Activated CD8-positive, alpha-beta memory T cell treated with anti-CD3 and anti-CD28 coated beads, Interleukin-2, amount 50 U/mL, for 4 hours (primary cell): ENCODE data around the gene RPL18.
"Not testable (repeated sequence)": the region's sequence is repeated elsewhere in the genome, so short reads cannot be mapped to it uniquely, and the experiment has no call there.

ENCODE experiments used
- DNase-seq: peaks from one replicate; pipeline ENCODE4 v3.0.0-alpha.2; 2020

The RPL18 gene

DNA sequence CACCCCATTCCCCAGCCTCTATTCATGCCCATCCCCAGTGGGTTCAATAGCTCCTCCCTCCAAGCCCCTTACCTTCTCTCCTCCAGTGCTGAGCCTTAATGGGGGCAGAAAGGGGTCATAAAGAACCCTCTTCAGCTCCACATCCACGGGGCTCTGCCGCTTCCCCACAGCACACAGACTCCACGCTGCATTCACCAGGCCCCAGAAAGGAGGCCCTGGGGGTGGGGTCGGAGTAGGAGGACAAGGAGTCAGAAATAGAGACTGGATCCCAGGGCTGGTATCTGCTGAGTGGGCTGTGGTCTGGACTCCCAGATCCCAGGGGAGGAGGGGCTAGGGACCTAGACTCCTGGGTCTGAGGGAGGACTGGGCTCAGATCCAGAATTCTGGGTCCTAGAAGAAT lies 25.4 kb upstream of the RPL18 start:
- no peak for DNase-seq

DNA sequence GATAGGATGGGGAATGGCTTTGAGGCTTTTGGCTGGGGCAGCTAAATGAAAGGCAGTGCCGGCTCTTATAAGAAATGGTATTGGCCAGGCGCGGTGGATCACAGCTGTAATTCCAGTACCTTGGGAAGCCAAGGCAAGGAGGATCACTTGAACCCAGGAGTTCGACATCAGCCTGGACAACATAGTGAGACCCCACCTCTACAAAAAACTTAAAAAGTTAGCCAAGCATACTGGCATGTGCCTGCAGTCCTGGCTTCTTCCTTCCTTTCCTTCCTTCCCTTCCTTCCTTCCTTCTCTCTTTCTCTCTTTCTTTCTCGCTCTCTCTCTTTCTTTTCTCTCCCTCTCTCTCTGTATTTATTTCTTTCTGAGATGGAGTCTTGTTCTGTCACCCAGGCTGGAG lies 23.9 kb upstream of the RPL18 start:
- DNase-seq: no peak

DNA sequence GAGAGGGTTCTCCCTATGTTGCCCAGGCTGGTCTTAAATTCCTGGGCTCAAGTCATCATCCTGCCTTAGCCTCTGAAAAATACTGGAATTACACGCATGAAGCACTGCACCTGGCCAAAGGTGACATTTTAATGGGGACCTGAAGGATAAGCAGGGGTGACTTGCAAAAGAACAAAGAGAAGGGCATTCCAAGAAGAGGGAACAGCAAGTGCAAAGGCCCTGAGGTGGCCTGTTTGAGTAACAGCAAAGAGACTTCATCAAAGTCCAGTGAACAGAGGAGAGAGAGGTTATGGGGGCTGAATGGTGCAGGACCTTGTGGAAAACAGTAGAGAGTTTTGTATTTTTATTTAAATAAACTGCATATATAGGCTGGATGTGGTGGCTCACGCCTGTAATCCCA lies 22.9 kb upstream of the RPL18 start:
- no peak for DNase-seq

DNA sequence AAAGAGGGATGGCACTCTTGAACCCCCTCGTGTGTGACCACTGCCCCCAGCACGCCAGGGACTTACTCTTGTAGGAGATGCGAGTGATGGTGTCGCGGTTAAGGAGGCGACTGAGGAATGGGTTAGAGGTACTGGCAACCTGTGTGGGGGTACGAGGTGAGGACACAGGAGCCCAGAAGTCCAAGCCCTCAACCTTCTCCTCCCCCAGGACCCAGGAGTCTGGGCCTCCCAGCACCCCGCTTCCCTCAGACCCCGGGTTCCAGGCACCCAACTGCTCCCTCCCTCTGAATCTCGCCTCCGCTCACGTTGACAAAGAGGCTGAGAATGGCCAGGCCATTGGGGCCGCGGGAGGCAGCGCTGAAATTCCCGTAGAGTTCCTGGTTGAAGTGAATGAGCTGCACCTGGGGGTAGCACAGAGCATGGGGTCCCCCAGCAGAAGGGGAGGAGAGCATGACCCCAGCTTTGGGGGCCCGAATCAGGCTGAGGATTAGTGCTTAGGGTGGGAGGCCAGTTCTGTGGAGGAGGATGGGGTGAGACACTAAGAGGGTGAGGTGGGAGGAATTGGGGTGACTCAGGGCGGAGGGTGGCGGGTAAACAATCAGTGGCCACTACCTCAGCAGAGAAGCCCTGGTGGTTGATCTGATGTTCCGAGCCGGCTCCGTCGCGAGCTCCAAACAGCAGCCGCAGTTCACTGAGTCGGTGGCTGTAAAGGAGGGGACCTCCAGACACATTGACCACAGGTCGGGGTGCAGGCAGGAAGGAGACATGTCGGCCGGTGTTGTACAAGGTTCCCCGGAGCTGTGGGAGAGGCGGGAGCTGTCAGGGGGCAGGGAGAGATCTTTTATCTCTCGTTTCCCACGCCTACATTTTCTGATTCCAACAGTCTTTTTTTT lies 20.8 kb upstream of the RPL18 start:
- peak; percentile 37 for DNase-seq

DNA sequence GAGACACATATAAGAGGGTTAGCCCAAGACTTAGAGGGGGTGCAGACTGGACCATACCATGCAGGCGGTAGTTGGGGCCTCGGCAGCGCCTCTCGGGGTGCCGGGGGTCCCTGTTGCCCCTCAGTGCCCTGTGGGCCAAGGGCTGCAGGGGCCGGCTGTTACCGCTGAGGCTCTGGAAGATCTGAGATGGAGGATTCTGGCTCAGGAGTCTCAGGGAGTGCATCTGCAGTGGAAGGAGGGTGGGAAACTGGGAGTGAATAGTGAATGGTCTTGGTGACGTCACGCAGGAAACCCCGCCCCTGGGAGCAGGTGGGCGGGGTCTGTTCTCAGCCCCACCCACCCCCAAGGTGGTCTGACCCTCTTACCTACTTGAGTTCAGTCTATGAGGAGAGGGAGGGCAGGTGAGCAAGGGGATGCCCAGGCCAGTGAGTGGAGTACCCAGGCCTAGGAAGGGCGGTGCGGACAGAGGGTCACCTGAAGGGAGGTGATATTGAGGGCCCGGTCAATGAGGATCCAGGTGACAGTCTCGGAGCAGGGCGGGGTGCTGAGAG lies 19.9 kb upstream of the RPL18 start:
- DNase-seq: peak; percentile 27

DNA sequence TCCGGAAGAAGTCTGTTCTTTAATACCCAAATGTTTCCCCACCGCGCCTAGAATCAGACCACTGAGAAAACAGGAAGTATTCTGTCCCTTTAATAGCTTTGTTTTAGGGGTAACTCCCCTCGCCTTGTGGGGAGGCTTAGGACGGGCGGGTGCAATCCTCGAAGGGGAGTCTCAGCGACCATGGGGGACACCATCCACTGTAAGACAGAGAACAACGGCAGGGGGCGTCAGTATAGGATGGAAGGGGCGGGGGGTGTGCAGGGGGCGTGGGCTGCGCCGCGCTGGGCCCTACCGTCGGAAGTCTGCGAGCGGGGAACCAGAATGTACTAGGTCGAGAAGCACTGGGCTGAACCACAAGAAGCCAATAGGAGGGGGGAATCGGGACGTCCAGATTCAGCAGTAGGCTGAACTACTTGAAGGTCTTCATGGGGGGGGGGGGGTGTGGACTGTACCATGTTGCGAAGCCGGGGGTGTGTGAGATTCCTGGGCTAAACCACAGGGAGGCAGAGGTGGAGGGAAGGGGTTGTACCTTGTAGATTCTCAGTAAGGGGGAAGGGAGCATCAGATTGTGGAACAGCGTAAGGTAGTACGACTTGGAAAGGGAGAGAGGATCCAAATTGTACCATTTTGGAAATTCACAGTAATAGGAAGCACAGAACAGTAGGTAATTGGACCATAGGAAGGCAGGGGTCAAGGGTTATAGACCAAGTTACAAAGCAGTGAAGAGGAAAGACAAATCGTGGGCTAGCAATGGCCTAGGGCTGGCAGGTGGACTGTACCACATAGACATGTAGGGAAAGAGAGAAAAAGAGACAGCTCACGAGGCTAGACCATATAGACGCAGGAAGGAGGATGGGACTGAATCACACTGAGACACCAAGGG lies 19.2 kb upstream of the RPL18 start:
- DNase-seq: peak; percentile 73

DNA sequence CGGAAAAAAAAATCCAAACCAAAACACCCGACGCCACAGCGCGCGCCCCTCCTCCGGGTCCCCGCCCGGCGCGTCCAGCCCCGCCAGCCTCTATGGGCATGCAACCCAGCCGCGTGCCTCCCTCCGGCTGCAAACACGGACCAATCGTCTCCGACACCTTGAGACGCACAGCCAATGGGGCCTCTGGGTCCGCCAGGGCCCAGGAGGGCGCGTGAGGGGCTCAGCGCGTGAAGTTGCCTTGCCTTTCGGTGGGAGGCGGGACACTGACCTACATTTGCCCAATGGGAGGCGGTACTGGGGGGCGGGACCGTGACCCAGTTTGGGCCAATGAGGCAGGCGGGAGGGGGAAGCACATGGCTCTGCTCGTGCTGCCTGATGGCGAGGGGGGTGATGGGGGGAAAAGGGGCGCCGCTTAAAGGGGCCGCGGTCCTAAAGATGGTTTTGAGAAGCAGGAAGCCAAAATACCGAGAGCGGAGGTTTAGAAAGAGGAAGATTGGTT lies 18.5 kb upstream of the RPL18 start:
- peak; percentile 99 for DNase-seq

DNA sequence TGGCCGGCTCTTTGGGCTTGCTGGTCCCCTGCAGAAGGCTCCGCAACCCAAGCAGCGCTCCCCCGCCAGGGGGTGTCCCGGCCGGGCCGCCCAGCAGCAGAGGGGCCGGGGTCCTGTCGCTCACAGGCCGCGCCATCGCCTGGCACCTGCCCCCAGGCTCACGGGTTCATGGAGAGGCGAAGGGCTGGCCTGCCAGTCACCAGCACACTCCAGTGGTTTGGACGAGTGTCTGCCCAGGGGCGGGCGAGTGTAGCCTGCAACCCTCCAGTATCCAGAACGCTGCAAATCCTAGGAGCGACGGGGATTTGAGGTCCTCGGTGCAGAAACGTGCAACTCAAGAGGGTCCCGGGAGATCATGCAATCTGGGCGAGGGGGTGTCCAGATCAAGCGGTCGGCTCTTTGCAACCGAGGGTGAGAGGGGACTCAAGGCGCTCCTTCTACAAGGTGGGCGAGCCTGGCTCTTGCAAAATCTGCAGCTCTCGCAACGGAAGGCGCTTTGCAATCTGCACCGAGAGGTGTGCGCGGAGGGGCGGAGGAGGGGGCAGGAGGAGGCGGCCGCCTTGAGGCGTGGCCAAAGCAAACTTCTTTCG lies 18.0 kb upstream of the RPL18 start, which contains the start of gene DBP:
TSS of gene DBP (minus strand) at position 521 of the 590 bp plus-strand sequence. CDS start at position 136, 385 bp downstream.
- DNase-seq: peak; percentile 52

DNA sequence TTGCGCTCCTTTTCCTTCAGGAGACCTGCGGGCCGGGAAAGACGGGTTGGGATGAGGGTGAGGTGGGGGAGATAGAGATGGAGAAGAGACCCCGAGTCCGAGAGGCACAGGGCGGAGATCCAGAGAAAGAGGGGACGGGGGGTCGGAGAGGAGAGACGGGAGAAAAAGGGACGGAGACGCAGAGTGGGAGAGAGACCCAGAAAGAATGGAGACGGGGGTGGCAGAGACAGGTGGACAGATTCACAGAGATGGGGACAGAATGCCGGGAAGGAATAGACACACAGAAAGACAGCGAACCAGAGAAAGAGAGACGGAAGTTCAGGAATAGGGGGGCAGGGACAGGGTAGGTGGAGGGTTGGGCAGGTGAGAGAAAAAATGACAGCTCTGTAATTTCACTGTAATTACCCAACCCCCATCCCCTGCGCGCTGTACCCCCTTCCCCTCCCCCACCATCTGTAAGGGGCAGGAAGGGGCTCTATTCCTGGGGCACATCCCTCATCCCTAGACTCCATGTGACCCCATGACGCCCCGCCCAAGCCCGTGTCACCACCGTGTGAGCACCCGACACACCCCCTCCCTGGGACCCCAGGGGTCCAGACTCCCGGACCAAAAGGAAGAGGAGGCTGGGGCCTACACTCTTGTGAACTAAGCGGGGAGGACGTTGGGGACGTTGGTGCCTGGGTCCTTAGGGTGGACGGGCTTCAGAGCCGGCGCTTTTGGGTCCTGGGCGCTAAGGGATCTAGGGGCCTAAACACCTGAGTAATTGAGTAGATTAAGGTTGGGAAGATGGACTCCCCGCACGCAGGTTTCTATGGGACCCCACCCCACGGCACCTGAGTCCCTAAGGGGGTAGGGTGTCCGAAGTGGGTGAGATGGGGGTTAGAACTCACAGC lies 17.2 kb upstream of the RPL18 start:
- peak; percentile 38 for DNase-seq

DNA sequence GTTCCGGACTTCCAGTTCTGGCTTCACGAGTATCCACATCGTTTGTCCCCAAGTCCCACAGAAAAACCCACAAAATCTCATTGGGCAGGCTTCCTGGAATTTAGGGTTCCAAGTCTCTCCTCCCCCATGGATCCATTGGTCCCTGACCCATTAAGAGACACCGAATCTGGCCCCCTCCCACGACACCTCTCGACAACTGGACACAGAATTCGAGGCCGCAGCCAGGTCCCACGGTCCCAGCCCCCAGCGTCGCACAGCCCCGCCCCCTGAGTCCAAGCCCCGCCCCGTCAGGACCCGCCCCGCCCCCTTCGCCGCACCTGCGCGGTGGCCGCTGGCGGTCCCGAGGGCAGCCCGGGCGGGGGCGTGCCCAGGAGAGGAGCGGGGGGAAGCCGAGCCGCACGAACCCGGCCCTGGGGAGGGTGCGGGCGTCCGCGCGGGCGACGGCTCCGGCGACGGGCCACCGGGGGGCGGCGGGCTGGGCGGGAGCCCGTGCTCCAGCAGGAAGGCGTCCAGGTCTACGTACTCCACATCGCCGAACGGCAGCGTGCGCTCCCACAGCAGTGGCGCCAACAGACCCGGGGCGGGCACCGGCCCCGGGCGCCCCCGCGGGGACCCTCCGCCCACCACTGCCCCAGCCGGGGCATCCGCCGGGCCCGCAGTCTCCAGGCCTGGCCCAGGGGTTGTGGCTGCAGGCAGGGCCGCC lies 16.4 kb upstream of the RPL18 start:
- DNase-seq: peak; percentile 73

DNA sequence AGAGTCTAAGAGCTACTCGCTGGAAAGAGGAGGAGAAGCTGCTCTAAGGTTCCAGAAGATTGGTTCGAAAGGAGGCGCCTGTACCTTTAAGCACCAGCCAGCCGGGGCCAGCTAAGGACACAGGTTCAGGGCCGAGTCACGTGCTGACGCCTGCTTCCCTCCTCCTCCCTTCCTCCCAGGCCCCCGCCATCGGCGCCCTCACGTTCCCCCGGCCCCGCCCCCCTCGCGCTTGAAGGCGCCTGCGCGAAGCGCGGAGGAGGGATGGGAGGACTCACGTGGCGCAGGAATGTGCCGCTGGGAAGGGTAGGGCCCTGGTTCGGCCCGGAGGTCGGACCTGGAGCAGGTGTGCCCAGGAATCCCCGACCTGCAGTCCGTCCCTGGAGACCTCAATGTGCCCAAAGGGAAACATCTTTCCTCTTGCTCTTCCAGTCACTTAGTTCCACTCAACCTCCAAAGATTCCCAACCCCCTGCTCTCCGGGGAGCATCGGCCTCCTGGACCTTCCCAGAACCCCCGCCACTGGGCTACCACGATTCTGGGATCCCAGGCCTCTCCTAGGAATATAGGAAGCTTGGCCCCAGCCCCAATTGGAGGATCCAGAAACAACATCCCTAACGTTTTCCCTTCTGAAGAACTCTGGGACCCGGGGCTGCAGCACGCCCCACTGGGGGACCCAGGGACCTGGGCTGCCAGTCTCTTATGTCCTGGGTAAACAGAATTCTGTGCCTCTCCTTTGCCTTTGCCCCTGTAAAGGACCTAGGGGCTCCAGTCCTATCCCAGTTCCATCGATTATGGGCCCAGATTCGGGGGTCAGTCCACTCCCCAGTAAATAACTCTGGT lies 15.7 kb upstream of the RPL18 start:
- DNase-seq: peak; percentile 91

DNA sequence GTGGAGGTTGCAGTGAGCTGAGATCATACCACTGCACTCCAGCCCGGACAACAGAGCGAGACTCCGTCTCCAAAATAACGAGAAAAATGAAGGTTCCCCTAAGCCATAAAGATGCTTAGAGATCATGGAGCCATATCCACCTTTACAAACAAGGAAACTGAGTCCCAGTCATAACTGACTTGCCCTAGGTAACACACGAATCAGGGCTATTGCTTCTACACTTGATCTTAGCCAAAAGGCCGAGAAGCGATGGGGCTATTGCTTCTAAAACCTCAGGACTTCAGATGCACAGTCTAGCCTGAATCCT lies 15.0 kb upstream of the RPL18 start:
- no peak for DNase-seq

DNA sequence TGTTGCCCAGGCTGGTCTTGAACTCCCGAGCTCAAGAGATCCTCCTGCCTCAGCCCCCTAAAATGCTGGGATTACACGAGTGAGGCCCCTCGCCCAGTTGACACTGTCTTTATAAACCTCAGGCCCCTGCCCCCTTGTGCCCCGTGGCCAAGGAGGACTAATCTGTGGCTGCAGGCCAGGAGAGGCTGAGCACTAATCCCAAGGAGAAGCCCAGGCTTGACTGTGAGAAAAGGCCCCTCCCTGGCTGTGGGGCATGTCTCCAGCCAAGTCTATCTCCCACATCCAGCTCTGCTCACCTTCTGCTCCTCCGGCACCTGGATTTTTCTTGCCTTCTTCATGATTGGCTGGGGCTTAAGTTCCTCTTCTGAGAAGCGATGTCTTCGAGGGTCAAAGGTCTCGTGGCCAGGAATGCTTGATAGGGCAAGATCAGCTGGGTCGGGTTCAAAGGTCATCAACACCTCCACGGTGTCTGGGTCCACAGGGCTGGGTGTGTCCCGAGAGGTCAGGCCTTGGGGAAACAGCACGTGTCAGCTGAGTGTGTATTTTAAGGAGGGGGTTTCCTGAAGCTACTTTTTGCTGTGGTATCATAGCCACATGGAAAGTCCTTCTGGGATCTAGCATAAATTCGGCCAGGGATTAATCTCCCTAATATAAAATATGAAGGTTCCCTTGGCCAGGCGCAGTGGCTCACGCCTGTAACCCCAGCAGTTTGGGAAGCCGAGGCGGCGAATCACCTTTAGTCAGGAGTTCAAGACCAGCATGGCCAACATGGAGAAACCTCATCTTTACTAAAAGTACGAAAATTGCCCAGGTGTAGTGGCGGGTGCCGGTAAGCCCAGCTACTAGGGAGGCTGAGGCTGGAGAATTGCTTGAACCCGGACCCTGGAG lies 14.4 kb upstream of the RPL18 start:
- no peak for DNase-seq

DNA sequence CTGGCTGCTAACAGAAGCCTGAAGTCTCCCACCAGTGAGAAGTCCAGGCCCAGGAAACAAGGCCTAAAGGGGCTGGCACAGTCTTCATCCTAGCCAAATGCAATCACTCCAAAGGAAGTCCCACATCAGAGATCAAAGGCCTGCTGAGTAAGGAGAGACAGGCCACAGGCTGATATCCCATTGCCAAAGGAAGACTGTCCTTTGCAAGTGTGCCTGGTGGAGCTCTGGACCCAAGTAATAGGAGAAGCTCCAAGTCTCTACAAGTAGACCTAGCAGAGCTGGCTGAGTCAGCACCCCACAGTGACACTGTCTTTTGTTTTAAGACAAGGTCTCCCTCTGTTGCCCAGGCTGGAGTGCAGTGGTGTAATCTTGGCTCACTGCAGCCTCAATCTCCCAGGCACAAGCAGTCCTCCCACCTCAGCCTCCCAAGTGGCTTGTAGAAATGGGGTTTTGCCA lies 13.7 kb upstream of the RPL18 start:
- no peak for DNase-seq

DNA sequence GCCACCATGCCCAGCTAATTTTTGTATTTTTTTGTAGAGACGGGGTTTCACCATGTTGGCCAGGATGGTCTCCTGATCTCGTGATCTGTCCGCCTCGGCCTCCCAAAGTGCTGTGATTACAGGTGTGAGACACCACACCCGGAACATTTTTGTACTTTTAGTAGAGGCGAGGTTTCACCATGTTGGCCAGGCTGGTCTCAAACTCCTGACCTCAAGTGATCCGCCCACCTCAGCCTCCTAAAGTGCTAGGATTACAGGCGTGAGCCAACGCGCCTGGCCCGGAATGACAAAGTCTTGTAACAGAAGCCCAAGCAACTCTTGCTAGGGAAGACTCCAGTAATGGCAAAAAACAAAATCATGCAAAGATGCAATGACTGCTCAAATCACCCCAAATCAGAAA lies 13.3 kb upstream of the RPL18 start:
- not testable (repeated sequence) for DNase-seq

DNA sequence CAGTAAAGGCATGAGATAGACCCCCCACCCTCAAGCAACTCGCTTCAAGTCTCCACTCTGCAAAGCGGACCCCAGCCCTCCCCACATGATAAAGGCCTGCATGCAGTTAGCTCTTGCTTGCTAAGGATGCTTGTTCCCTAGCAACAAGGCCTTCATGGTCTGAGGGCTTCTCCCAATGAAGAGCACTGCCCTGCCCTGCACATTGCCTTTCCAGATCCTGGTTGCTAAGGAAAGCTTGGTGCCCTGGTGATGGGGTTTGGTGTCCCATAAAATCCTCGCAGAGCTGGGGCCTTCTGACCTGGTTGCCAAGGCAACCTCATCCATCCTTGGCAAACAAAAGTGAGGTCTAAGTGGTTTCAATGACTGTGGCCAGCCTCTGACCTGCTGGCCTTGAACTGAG lies 12.2 kb upstream of the RPL18 start:
- no peak for DNase-seq

DNA sequence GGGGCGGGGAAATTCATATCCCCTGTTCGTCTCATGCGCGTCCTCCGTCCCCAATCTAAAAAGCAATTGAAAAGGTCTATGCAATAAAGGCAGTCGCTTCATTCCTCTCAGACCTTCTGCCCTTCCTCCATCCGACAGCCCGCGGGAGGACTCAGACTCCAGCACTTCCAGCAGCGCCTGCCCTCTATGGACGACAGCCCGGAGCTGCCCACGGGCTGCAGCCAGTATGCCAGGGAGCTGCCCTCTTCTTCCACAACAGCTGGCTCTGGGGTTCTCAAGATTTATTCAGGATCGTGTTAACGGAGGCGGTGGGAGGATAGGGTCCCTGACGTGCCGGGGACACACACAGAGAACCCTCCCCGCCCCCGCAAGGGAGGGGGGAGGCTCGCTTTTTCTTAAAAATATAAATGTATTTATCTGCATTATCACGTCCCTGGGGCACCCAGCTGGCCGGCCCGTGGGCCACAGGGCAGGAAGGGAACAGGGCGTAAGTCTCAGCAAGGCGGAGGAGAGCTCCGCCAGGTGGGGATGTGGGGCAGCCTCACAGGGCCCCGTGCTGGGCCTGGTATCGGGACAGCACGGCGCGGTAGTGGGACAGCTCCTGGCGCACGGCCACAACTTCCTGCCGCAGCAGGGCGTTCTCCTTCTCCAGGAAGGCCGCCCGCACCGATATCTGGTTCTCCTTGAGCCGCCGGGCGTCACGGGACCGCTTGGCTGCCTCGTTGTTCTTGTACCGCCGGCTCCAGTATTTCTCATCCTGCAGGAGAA lies 11.5 kb upstream of the RPL18 start:
- no peak for DNase-seq

DNA sequence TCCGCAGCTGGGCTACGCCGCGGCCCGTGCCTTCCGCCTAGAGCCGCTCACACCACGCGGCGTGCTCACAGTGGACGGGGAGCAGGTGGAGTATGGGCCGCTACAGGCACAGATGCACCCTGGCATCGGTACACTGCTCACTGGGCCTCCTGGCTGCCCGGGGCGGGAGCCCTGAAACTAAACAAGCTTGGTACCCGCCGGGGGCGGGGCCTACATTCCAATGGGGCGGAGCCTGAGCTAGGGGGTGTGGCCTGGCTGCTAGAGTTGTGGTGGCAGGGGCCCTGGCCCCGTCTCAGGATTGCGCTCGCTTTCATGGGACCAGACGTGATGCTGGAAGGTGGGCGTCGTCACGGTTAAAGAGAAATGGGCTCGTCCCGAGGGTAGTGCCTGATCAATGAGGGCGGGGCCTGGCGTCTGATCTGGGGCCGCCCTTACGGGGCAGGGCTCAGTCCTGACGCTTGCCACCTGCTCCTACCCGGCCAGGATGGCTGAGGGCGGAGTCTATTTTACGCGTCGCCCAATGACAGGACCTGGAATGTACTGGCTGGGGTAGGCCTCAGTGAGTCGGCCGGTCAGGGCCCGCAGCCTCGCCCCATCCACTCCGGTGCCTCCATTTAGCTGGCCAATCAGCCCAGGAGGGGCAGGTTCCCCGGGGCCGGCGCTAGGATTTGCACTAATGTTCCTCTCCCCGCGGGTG lies 10.8 kb upstream of the RPL18 start:
- DNase-seq: peak; percentile 24
